ENCODE measurements around the gene SNAI3.

DNA sequence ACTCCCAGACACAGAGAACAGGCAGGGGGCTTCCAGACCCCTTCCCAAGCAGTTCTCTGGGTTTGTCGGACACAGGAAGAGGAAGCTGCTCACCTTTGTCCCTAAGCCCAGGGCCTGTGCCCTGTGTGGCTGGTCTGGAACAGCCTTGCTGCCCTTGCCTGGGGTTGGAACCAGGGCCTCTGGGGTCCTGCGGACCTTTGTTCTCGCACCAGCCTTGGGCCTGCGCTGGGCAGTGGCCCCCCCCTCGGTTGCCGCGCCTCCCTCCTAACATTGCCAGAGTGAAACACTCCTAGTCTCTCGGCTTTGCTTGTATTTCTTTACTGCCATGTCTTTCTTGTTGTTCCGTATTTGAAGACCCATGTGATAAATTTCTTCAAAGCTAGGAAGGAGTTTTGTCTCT, 56.5 kb downstream of the SNAI3 start:
- TF ChIP-seq, protein P1, sequence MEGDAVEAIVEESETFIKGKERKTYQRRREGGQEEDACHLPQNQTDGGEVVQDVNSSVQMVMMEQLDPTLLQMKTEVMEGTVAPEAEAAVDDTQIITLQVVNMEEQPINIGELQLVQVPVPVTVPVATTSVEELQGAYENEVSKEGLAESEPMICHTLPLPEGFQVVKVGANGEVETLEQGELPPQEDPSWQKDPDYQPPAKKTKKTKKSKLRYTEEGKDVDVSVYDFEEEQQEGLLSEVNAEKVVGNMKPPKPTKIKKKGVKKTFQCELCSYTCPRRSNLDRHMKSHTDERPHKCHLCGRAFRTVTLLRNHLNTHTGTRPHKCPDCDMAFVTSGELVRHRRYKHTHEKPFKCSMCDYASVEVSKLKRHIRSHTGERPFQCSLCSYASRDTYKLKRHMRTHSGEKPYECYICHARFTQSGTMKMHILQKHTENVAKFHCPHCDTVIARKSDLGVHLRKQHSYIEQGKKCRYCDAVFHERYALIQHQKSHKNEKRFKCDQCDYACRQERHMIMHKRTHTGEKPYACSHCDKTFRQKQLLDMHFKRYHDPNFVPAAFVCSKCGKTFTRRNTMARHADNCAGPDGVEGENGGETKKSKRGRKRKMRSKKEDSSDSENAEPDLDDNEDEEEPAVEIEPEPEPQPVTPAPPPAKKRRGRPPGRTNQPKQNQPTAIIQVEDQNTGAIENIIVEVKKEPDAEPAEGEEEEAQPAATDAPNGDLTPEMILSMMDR (conservative IDR thresholded peaks at IDR 0.05 in 1 of 2, IDR thresholded peaks at IDR 0.05 in 1 of 2; ENCODE audit: extremely low read depth in 1 of 2, insufficient read depth in 1 of 2, low read depth in 1 of 2, low read length in 2 of 2): no peak
- TF ChIP-seq EZH2 (IDR thresholded peaks at IDR 0.05; ENCODE audit: borderline replicate concordance, low read length): no peak
